Smooth muscle cell (in vitro differentiated cells): ENCODE measurements around the gene KRTAP10-3. TPM values are rescaled to one million over a fixed set of nuclear protein-coding genes. Genes with fewer than 3 reads are reported as not detected.

Source experiments
- DNase-seq: peaks from one replicate; lab custom pipeline; 2025; ENCODE audit not compliant: unreplicated experiment; lab: John Stamatoyannopoulos, UW
- H2AFZ ChIP-seq: fragments of 200-600 bp; sonication (generic); 2 replicates; pipeline ENCODE4 v1.6.0; 2016; ENCODE audit warnings: antibody characterized with exemption, low read depth, mild to moderate bottlenecking
- H3F3A ChIP-seq: fragments of 200-600 bp; sonication (generic); 2 replicates; pipeline ENCODE4 v1.6.0; 2017; ENCODE audit warnings: antibody characterized with exemption, low read depth
- H3K27ac ChIP-seq: fragments of 200-600 bp; sonication (generic); 2 replicates; pipeline ENCODE4 v1.5.1; 2016; ENCODE audit warnings: low read depth, mild to moderate bottlenecking
- H3K27me3 ChIP-seq: fragments of 200-600 bp; sonication (generic); 2 replicates; pipeline ENCODE4 v1.6.1; 2016; ENCODE audit warnings: low read depth, mild to moderate bottlenecking
- H3K36me3 ChIP-seq: fragments of 200-600 bp; sonication (generic); 2 replicates; pipeline ENCODE4 v1.5.1; 2016; ENCODE audit warnings: low read depth
- H3K4me1 ChIP-seq: fragments of 200-600 bp; sonication (generic); 2 replicates; pipeline ENCODE4 v1.5.1; 2016; ENCODE audit warnings: low read depth
- H3K4me2 ChIP-seq: fragments of 200-600 bp; sonication (generic); 2 replicates; pipeline ENCODE4 v1.6.0; 2016; ENCODE audit warnings: mild to moderate bottlenecking
- H3K4me3 ChIP-seq: fragments of 200-600 bp; sonication (generic); 2 replicates; pipeline ENCODE4 v1.5.1; 2016; ENCODE audit warnings: mild to moderate bottlenecking
- H3K79me2 ChIP-seq: fragments of 200-600 bp; sonication (generic); 2 replicates; pipeline ENCODE4 v1.6.0; 2016; ENCODE audit warnings: low read depth, mild to moderate bottlenecking
- H3K9ac ChIP-seq: fragments of 200-600 bp; sonication (generic); 2 replicates; pipeline ENCODE4 v1.6.0; 2016; ENCODE audit warnings: low read depth
- H3K9me3 ChIP-seq: fragments of 200-600 bp; sonication (generic); replicated peaks from 2 replicates; pipeline ENCODE4 v1.5.1; 2016; ENCODE audit warnings: low read depth
- H4K20me1 ChIP-seq: fragments of 200-600 bp; sonication (generic); 2 replicates; pipeline ENCODE4 v1.6.0; 2016; ENCODE audit warnings: low read depth
- CTCF ChIP-seq: fragments of 200-600 bp; sonication (generic); IDR thresholded peaks from 2 replicates; pipeline ENCODE4 v1.5.1; 2017; ENCODE audit warnings: borderline replicate concordance, mild to moderate bottlenecking, antibody characterized with exemption; ENCODE audit not compliant: insufficient read depth, poor library complexity, severe bottlenecking
- WGBS: methylation state at CpG from one replicate; pipeline ENCODE4 v1.1.7; 2016; ENCODE audit warnings: low lambda C conversion rate; 5-methylcytosine and 5-hydroxymethylcytosine counted together
- polyA plus RNA-seq: library from polyadenylated mRNA; unstranded; fragments of >200 nt; fragmentation: Nextera tagmentation; extraction: Ambion mirVana; gene quantifications from 2 replicates; pipeline ENCODE4 v1.2.1, GENCODE V29; 2016
- total RNA-seq: library from RNA; depleted of rRNA; stranded (reverse); fragments of >200 nt; gene quantifications from 2 replicates; pipeline ENCODE4 v1.2.3, GENCODE V29; 2014

KRTAP10-3 gene
- total and polyA plus RNA-seq, 2 experiments from 2014 or later: not detected

GRCh38 chr21:44549525-44550211, 8.9 kb downstream of the KRTAP10-3 start:
- no peaks in the 10 kb centered on the region for H3K36me3 ChIP-seq
- DNase-seq: no peak
- 85% methylated on average over 24 of the region's 25 CpGs for WGBS
- H3K27ac ChIP-seq: no peak overlapping the region
- no peaks in the 10 kb centered on the region for H3F3A ChIP-seq
- no peak overlapping the region for H3K4me2 ChIP-seq
- H2AFZ ChIP-seq: peak overlapping the region; percentile 88
- TF ChIP-seq CTCF: no peak
- no peak overlapping the region for H3K4me3 ChIP-seq
- H3K27me3 ChIP-seq: no peaks in the 10 kb centered on the region
- peaks cover 12% of the 10 kb centered on the region for H3K4me1 ChIP-seq
- H4K20me1 ChIP-seq: no peaks in the 10 kb centered on the region
- H3K9me3 ChIP-seq: peaks cover 8% of the 10 kb centered on the region
- no peak overlapping the region for H3K9ac ChIP-seq
- no peaks in the 10 kb centered on the region for H3K79me2 ChIP-seq

DNA sequence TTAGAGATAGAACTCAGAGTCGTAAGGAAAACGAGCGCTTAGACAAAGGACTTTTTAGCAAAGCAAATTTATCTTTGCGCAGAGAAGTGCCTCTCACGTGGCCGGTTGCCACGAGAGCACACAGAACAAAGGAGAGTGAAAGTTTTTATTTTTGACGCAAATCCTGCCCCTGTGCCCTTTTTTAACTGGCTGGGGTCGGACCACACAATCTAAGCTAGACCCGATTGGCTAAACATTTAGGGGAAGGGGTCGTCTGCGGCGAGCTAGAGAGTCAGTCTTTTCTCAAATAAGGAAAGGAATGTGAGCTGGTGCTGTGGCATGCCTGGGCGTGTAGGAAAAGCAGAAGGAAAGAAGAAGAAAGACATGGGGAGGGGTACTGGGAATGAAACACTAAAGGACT, 9.7 kb downstream of the KRTAP10-3 start:
- Histone ChIP-seq H4K20me1 (no peaks in the 10 kb centered on the region), H3K79me2 (no peaks in the 10 kb centered on the region), H3K4me3 (no peak overlapping the region), H3K4me1 (peaks cover 12% of the 10 kb centered on the region), H3K4me2 (peak overlapping the region; percentile 24), H3K36me3 (no peaks in the 10 kb centered on the region), H3F3A (no peaks in the 10 kb centered on the region), H3K27ac (no peak overlapping the region), H3K27me3 (no peaks in the 10 kb centered on the region), H3K9me3 (peaks cover 8% of the 10 kb centered on the region), H2AFZ (peak overlapping the region; percentile 88), H3K9ac (peak overlapping the region; percentile 9)
- 53% methylated on average over 14 of the region's 14 CpGs for WGBS
- no peak for TF ChIP-seq CTCF
- DNase-seq: no peak

- Histone ChIP-seq H3K27ac (no peak overlapping the region), H3K36me3 (no peaks in the 10 kb centered on the region), H3K79me2 (no peaks in the 10 kb centered on the region), H2AFZ (peak overlapping the region; percentile 88), H3K4me3 (no peak overlapping the region), H4K20me1 (no peaks in the 10 kb centered on the region), H3K4me2 (no peak overlapping the region), H3K4me1 (peaks cover 12% of the 10 kb centered on the region), H3K9ac (no peak overlapping the region), H3K27me3 (no peaks in the 10 kb centered on the region), H3F3A (no peaks in the 10 kb centered on the region), H3K9me3 (peaks cover 8% of the 10 kb centered on the region)
- no peak for TF ChIP-seq CTCF
- no peak for DNase-seq
- WGBS: 87% methylated on average over 13 of the region's 13 CpGs
Measured at GRCh38 chr21:44548381-44548780, 10.2 kb downstream of the KRTAP10-3 start.
